Measurements from ENCODE around the gene TMEM123. TPM values are rescaled to one million over a fixed set of nuclear protein-coding genes. Genes with fewer than 3 reads are reported as not detected.

Gene TMEM123
- total and polyA plus RNA-seq, 2 of the 13 experiments (the other 11 are each of a cell fraction or from before 2014, with no cell fraction given): 365 to 2,761 TPM

- TF ChIP-seq ZNF318 (CRISPR knock-in tag; IDR thresholded peaks at IDR 0.05) (no peak), ZMAT3 (CRISPR knock-in tag; conservative IDR thresholded peaks at IDR 0.05) (no peak), MEIS2 (CRISPR knock-in tag; IDR thresholded peaks at IDR 0.05) (peak; percentile 94), ZNF552 (CRISPR knock-in tag; IDR thresholded peaks at IDR 0.05; ENCODE audit: borderline replicate concordance) (no peak), FOSL2 (CRISPR knock-in tag; IDR thresholded peaks at IDR 0.05) (0 out of 2 replicates have a peak, but pooled peaks have one; percentile 51), ZNF572 (CRISPR knock-in tag; IDR thresholded peaks at IDR 0.05) (peak; percentile 100), FOXK2 (IDR thresholded peaks at IDR 0.05) (no peak), ETV6 (CRISPR knock-in tag; conservative IDR thresholded peaks at IDR 0.05) (no peak), RAD21 (CRISPR knock-in tag; IDR thresholded peaks at IDR 0.05) (no peak), SP2 (CRISPR knock-in tag; IDR thresholded peaks at IDR 0.05) (no peak), HNRNPUL1 (IDR thresholded peaks at IDR 0.05; ENCODE audit: low read depth, low read length) (no peak), BCL6 (CRISPR knock-in tag; IDR thresholded peaks at IDR 0.05) (peak; percentile 79), TOE1 (CRISPR knock-in tag; IDR thresholded peaks at IDR 0.05) (peak; percentile 94; the same call in 1 of the 2 replicates), MXD1 (CRISPR knock-in tag; IDR thresholded peaks at IDR 0.05) (no peak), NR2F2 (IDR thresholded peaks at IDR 0.05; ENCODE audit: borderline replicate concordance, low read depth) (peak; percentile 49; the same call in 1 of the 2 replicates), ZBTB7A (CRISPR knock-in tag; IDR thresholded peaks at IDR 0.05) (no peak)
- TF ChIP-seq, protein P1, sequence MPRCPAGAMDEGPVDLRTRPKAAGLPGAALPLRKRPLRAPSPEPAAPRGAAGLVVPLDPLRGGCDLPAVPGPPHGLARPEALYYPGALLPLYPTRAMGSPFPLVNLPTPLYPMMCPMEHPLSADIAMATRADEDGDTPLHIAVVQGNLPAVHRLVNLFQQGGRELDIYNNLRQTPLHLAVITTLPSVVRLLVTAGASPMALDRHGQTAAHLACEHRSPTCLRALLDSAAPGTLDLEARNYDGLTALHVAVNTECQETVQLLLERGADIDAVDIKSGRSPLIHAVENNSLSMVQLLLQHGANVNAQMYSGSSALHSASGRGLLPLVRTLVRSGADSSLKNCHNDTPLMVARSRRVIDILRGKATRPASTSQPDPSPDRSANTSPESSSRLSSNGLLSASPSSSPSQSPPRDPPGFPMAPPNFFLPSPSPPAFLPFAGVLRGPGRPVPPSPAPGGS (CRISPR knock-in tag; IDR thresholded peaks at IDR 0.05): no peak
- TF ChIP-seq, protein P2, sequence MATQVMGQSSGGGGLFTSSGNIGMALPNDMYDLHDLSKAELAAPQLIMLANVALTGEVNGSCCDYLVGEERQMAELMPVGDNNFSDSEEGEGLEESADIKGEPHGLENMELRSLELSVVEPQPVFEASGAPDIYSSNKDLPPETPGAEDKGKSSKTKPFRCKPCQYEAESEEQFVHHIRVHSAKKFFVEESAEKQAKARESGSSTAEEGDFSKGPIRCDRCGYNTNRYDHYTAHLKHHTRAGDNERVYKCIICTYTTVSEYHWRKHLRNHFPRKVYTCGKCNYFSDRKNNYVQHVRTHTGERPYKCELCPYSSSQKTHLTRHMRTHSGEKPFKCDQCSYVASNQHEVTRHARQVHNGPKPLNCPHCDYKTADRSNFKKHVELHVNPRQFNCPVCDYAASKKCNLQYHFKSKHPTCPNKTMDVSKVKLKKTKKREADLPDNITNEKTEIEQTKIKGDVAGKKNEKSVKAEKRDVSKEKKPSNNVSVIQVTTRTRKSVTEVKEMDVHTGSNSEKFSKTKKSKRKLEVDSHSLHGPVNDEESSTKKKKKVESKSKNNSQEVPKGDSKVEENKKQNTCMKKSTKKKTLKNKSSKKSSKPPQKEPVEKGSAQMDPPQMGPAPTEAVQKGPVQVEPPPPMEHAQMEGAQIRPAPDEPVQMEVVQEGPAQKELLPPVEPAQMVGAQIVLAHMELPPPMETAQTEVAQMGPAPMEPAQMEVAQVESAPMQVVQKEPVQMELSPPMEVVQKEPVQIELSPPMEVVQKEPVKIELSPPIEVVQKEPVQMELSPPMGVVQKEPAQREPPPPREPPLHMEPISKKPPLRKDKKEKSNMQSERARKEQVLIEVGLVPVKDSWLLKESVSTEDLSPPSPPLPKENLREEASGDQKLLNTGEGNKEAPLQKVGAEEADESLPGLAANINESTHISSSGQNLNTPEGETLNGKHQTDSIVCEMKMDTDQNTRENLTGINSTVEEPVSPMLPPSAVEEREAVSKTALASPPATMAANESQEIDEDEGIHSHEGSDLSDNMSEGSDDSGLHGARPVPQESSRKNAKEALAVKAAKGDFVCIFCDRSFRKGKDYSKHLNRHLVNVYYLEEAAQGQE (IDR thresholded peaks at IDR 0.05; ENCODE audit: borderline replicate concordance in 1 of 2, low read depth in 1 of 2, low read length in 2 of 2): no peak; a peak in 1 of 4 replicates
These were observed 24.2 kb upstream of the TMEM123 start (continued) for GRCh38 chr11:102476812-102477211.

Measured in HepG2 (cell line).